ENCODE data around the gene PTTG1IP. TPM values are rescaled to one million over a fixed set of nuclear protein-coding genes. Genes with fewer than 3 reads are reported as not detected.

PTTG1IP gene
- total and polyA plus RNA-seq, 2 of the 4 experiments (the other 2 are of a cell fraction): 167 to 194 TPM

GRCh38 chr21:44831227-44831860, 42.1 kb downstream of the PTTG1IP start:
- H2BK20ac ChIP-seq (ENCODE audit: low read depth, low read length): no peak overlapping the region
- no peak overlapping the region for H3K18ac ChIP-seq (ENCODE audit: low read depth, low read length)
- H2AK5ac ChIP-seq (ENCODE audit: low read depth, low read length): no peak overlapping the region
- in situ Hi-C loops (cut with MboI; ENCODE audit: low sequenced_read_pairs): no loop called here
- H3K27me3 ChIP-seq (ENCODE audit: control insufficient read depth, insufficient read depth, low read length): peaks cover 22% of the 10 kb centered on the region
- H2BK5ac ChIP-seq (ENCODE audit: low read depth, low read length, poor library complexity, severe bottlenecking): no peak overlapping the region
- H4K8ac ChIP-seq (ENCODE audit: low read depth in 2 of 2, low read length in 2 of 2): no peak overlapping the region
- no peak for TF ChIP-seq NFE2L2 (IDR thresholded peaks at IDR 0.05; ENCODE audit: low read depth, low read length)
- TF ChIP-seq BHLHE40 (IDR thresholded peaks at IDR 0.05; ENCODE audit: low read depth, low read length): no peak
- no peak for TF ChIP-seq RFX5 (IDR thresholded peaks at IDR 0.05; ENCODE audit: low read depth, low read length)
- no peak for TF ChIP-seq RAD21 (IDR thresholded peaks at IDR 0.05; ENCODE audit: low read length)
- TF ChIP-seq USF2 (IDR thresholded peaks at IDR 0.05; ENCODE audit: low read depth, low read length): no peak
- TF ChIP-seq SMC3 (IDR thresholded peaks at IDR 0.05; ENCODE audit: low read depth, low read length): no peak
- TF ChIP-seq, protein P1, sequence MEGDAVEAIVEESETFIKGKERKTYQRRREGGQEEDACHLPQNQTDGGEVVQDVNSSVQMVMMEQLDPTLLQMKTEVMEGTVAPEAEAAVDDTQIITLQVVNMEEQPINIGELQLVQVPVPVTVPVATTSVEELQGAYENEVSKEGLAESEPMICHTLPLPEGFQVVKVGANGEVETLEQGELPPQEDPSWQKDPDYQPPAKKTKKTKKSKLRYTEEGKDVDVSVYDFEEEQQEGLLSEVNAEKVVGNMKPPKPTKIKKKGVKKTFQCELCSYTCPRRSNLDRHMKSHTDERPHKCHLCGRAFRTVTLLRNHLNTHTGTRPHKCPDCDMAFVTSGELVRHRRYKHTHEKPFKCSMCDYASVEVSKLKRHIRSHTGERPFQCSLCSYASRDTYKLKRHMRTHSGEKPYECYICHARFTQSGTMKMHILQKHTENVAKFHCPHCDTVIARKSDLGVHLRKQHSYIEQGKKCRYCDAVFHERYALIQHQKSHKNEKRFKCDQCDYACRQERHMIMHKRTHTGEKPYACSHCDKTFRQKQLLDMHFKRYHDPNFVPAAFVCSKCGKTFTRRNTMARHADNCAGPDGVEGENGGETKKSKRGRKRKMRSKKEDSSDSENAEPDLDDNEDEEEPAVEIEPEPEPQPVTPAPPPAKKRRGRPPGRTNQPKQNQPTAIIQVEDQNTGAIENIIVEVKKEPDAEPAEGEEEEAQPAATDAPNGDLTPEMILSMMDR (conservative IDR thresholded peaks at IDR 0.05; ENCODE audit: low read depth, low read length): no peak
- no peak for TF ChIP-seq RCOR1 (IDR thresholded peaks at IDR 0.05; ENCODE audit: insufficient replicate concordance, low read length)
- no peak for TF ChIP-seq ELK1 (IDR thresholded peaks at IDR 0.05; ENCODE audit: borderline replicate concordance, low read depth, low read length)
- no peak for TF ChIP-seq CHD1 (IDR thresholded peaks at IDR 0.05; ENCODE audit: low read depth, low read length)
- TF ChIP-seq MXI1 (IDR thresholded peaks at IDR 0.05; ENCODE audit: borderline replicate concordance, low read depth, low read length): no peak
- TF ChIP-seq MAZ (IDR thresholded peaks at IDR 0.05; ENCODE audit: borderline replicate concordance, low read depth, low read length): no peak
- TF ChIP-seq MAFK (IDR thresholded peaks at IDR 0.05; ENCODE audit: low read depth, low read length): no peak
- TF ChIP-seq POLR2A (IDR thresholded peaks at IDR 0.05; ENCODE audit: low read depth, low read length): no peak
- no peak for TF ChIP-seq FOS (IDR thresholded peaks at IDR 0.05; ENCODE audit: low read depth, low read length)
- TF ChIP-seq CEBPB (IDR thresholded peaks at IDR 0.05; ENCODE audit: low read depth, low read length): no peak
- no peak overlapping the region for H3K4ac ChIP-seq (ENCODE audit: low read depth, low read length)
- 40% methylated on average over 1 of the region's 7 CpGs; no CpG with 5 or more reads in 1 of the 2 experiments for WGBS, 2 experiments (ENCODE audit: extremely low coverage in 2 of 2, insufficient read length in 1 of 2)
- intact Hi-C loops (cut with micrococcal nuclease): no loop called here
- H3K14ac ChIP-seq (replicated peaks; ENCODE audit: low read depth, low read length): no peak overlapping the region
- H3K36me3 ChIP-seq (ENCODE audit: control insufficient read depth, insufficient read depth, low read length): no peaks in the 10 kb centered on the region
- no peak overlapping the region for H3K27ac ChIP-seq (ENCODE audit: insufficient read depth, low read length)
- no TSS peak for BruUV-seq (replicated peaks)
- H3K9me3 ChIP-seq (ENCODE audit: control insufficient read depth, insufficient read depth, low read length): peaks cover 27% of the 10 kb centered on the region
- H3K9ac ChIP-seq (ENCODE audit: low read depth, low read length): no peak overlapping the region
- H3K79me1 ChIP-seq (ENCODE audit: low read depth in 1 of 2, low read length in 2 of 2): no peaks in the 10 kb centered on the region
- H2AK9ac ChIP-seq (replicated peaks; ENCODE audit: low read depth, low read length, poor library complexity): no peak overlapping the region
- DNase-seq: no peak
- no peak for ATAC-seq (ENCODE audit: low read depth)
- CTCF ChIA-PET: no interaction called here
- H3K4me2 ChIP-seq (ENCODE audit: low read depth, low read length): no peak overlapping the region
- H3K4me1 ChIP-seq (ENCODE audit: control insufficient read depth, insufficient read depth, low read length): peaks cover under 1% of the 10 kb centered on the region; the same call in 1 of the 2 replicates
- no peak overlapping the region for H2BK15ac ChIP-seq (ENCODE audit: low read depth, low read length)
- POLR2A ChIA-PET (ENCODE audit: unreplicated experiment): no interaction called here
- no peak overlapping the region for H2AFZ ChIP-seq (replicated peaks; ENCODE audit: low read length, poor library complexity)
- H4K91ac ChIP-seq (ENCODE audit: insufficient read depth, low read depth, low read length): no peak overlapping the region
- H4K5ac ChIP-seq (ENCODE audit: low read depth, low read length): no peak overlapping the region
- H3K23ac ChIP-seq (ENCODE audit: low read depth, low read length): no peak overlapping the region
- H4K20me1 ChIP-seq (ENCODE audit: insufficient read depth, low read length): no peaks in the 10 kb centered on the region
- H3K56ac ChIP-seq (ENCODE audit: extremely low read depth, insufficient read depth, low read length): no peak overlapping the region
- H2BK120ac ChIP-seq (ENCODE audit: low read depth, low read length): no peak overlapping the region
- dilution Hi-C loops (cut with HindIII; ENCODE audit: low sequenced_read_pairs, unreplicated experiment): no loop called here
- H3K4me3 ChIP-seq (ENCODE audit: insufficient read depth, low read depth, low read length): no peak overlapping the region
- H3K9me1 ChIP-seq (ENCODE audit: insufficient read depth, low read length): no peaks in the 10 kb centered on the region

All from IMR-90 (cell line).